ENCODE measurements around the gene PITPNM1.

GRCh38 chr11:67522844-67523555, 17.8 kb upstream of the PITPNM1 start, which contains the start of gene CABP2:
- TF ChIP-seq EZH2 (IDR thresholded peaks at IDR 0.05; ENCODE audit: borderline replicate concordance) (no peak), CTCF (IDR thresholded peaks at IDR 0.05; ENCODE audit: poor library complexity) (no peak), EZH2phosphoT487 (IDR thresholded peaks at IDR 0.05; ENCODE audit: low read depth, severe bottlenecking, unreplicated experiment) (no peak)

All from hepatocyte (in vitro differentiated cells).